ENCODE results near the gene DENND5A.
"Not testable (repeated sequence)": the region's sequence is repeated elsewhere in the genome, so short reads cannot be mapped to it uniquely, and the experiment has no call there.

The DENND5A gene

GRCh38 chr11:9137293-9138132 is 127.6 kb downstream of the DENND5A start:
- peak; percentile 49 for DNase-seq

DNA sequence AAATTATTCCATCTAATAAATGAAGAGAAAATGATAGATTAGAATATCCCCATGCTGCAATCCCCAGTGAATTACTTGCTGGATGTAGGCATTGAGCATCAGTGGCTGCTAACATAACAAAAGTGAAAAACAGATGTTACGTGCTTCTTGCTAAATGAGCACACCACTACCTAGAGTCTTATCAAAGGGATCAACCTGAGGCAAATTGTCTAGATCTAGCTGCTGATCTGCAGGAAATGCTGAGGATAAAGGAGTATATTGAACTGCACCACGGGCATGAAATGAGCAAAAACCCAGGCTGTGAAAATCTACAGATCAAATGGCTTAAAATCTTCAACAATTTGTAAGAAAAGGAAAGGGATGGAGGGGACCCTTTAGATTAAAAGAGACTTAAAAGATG is 128.4 kb downstream of the DENND5A start:
- DNase-seq = no peak

DNA sequence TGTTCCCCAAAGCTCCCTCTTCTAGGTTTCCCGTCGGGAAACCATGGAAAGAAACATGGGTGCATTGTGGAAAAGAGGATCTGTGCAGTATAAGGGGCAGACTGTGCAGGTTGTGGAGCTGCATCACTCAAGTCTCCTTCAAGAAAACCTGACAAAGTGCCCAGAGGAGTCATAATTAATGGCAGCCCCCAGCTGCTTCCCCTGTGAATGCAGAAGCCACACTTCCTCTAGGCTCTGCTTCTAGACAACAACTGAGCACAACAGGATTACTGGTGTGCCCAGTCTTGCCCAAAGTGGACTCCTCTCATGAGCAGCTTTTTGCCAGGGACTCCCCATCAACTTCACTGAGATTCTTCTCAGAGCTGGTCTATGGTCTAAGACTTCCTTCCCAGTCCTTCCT is 131.2 kb downstream of the DENND5A start:
- DNase-seq = no peak

GRCh38 chr11:9132203-9132878 is 132.8 kb downstream of the DENND5A start:
- DNase-seq = no peak

DNA sequence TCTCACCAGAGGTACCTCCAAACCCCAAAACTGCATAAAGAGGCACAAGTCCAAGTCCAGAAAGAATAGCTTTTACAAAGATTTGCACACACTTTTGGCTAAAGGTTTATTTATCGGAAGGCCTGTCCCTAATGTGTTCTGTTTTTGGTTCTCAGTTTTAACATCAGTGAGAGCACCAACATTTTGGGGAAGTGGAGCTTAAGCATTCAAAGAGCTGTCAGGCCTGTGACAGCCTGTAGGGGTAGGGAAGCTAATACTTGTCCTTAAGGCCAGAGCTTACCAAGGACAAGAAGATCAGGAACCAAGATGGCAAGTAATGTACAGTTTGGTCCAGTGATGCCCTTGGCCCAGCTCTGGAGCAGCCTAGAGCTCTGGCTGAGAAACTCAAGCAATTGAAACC is 134.9 kb downstream of the DENND5A start:
- DNase-seq = no peak

- no peak for DNase-seq
Observed at GRCh38 chr11:9126636-9127035, 138.5 kb downstream of the DENND5A start.

DNA sequence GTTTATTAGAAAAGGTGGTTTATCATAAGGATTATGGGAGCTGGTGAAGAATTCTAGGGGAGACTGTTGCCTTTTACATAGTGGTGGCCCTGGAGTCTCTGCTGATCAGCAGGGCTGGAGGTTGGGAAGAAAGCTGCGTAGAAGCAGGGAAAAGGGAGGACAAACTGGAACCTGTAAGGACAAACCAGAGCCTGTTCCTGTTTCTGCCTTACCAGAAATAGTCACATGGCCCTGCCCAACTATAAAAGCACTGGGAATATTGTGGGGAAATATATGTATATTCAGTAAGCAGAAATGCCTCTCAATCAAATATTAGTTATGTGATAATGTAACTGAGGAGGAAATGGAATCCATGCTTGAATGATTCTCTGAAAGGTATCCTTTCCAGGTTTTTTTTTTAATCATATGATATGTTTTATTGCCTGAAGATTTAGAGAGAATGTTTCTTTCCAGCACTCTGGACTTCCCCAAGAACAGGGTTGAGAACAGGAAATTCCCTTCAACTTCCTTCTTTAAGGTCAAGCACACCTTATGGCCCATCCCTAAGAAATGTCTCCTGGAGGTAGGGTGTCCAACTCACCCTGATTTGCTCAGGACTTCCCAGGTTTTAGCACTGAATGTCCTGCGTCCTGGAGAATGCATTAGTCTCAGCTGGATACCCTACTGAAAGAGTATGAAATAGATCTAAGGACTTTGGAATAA is 139.8 kb downstream of the DENND5A start:
- DNase-seq = no peak

GRCh38 chr11:9123595-9124304 is 141.4 kb downstream of the DENND5A start:
- DNase-seq = no peak

DNA sequence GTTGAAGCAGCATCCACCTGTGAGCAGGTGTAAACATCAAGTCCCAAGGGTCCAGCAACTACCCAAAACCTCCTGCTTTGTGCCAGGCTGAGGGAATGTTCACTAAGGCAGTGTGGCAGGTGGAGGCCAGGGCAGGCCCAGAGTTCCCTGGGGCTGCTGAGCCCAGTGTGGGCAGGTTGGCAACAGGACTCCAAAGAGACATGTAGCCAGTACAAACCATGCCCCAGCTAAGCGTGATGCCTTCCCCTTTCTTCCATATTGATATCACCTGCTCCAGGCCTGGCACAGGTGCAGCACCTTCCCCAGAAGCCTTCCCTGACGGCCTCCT is 143.7 kb downstream of the DENND5A start:
- no peak for DNase-seq

DNA sequence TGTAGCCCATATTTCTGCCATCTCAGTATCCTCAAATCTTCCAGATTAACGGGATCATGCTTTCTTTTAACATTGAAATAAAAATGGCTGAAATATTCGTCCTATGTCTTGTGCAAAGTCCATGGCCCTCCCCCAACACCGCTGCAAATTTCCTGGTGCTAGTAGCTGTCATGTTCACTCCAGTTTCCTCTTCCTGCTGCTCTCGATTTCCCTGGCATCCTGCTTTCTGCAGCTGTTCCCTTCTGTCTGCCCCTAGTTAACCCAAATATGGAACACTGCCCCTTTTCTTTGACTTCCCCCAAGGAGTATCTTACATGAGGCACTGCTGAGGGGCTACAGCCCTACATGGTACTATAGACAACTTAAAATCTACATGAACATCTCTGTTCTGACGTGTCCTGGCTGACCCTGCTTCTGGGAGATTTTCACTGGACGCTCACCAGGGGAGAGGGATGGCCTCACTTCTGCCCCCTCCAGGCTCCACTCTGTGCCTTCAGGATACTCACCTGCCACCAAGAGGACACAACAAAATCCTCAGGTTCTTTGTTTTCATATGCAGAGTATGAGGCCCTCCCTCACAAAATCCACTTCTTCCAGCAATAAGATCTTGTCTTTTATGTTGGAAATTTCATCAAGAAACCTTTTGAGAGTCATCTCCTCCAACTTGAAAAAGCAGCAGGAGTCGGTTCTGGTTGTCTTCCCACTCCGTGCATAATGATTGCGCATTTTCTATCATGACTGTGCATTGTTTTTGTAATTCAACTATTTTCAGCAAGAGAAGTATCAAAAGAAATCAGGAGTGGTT is 144.3 kb downstream of the DENND5A start:
- DNase-seq = no peak

- DNase-seq = no peak
Observed at GRCh38 chr11:9118277-9118676, 146.9 kb downstream of the DENND5A start.

- DNase-seq = no peak
Observed at GRCh38 chr11:9112075-9112474, 153.1 kb downstream of the DENND5A start.

DNA sequence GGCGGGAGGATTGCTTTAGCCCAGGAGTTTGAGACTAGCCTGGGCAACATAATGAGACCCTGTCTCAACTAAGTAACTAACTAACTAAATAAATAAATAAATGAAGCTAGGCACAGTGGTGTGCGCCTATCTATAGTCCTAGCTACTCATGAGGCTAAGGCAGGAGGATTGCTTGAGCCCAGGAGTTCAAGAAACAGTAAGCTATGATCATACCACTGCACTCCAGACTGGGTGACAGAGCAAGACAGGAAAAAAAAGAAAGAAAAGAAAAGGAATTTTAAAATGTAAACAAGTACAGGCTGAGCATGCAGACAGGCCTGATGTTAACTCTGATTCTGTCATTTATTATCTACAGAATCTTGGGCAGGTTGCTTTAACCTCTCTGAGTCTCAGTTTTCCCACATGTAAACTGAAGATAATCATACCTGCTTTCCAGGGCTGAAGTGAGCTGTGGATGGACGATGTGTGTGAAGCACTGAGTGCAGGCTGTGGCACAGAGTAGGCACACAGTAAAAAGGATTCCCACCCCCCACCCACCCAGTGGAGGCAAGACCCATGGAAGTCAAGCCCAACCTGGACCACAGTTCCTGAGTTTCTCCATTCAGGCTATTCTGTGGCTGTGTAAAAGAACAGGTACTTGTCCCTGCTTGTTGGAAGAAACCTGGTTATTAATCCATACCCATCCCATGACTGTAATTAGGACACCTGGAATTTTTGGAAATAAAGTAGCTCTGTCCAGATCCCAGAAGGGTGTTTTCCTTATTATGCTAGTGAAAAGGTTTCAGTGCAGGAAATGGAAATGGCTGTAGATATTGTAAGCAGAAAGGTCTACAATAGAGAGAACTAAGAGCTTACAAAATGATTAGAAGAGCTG is 155.1 kb downstream of the DENND5A start:
- DNase-seq = no peak

DNA sequence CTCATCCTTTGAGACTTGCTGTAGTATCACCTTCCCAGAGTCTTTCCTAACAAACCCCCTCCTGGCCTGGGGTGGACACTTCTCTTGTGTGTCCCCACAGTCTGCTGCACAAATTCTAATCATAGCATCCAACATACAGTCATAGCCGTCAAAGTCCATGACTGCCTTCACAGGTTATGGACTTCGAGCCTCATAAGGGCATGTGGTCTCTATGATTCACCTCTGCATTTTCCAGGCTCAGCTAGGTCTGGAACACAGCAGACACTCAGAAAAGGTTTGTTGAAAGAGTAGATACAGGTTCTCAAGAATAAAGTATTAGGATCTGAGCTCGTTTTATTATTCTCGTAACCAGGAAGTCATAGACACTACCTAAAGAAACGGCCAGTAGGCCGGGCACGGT is 160.6 kb downstream of the DENND5A start:
- DNase-seq = no peak

GRCh38 chr11:9103542-9104276 is 161.4 kb downstream of the DENND5A start:
- no peak for DNase-seq

DNA sequence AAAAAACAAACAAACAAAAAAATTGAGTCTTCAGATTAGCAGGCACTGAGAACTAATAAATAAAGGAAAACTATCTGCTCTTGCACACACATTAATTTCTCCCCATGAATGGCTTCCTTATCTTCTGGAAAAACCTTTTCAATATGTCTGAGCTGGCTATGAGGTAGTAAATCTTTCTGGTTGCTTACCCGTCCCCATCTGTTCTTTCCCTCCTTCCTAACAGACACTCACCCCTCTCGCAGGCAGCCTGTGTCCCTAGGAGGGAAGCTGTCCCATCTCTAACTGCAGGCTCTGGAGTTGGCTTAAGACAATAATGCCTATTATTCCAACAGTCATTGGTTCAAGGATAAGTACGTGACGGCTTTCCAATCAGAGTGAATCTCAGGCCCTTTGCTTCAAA is 165.5 kb downstream of the DENND5A start:
- DNase-seq = no peak

- DNase-seq = not testable (repeated sequence)
Observed at GRCh38 chr11:9098455-9098854, 166.7 kb downstream of the DENND5A start.

- DNase-seq = not testable (repeated sequence)
Observed at GRCh38 chr11:9097186-9097943, 167.8 kb downstream of the DENND5A start.

DNA sequence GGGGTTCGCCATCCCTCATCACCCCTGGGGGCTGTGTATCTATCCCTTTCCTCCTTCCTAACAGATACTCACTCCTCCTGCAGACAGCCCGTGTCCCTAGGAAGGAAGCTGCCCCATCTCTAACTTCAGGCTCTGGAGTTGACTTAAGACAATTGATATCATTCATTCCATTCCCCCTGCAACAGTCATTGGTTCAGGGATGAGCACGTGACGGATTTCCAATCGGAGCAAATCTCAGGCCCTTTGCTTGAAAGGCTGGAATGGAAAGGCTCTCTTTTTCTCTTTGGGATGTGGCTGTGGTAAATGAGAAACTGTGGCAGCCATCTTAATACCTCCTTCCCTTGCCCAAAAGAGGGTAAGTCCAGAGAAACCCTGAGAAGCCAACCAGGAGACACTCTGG is 168.7 kb downstream of the DENND5A start:
- no peak for DNase-seq

GRCh38 chr11:9095421-9095820 is 169.7 kb downstream of the DENND5A start:
- no peak for DNase-seq
